CD4-positive, alpha-beta T cell (primary cell): Measurements from ENCODE around the gene CDKN2A. TPM values are rescaled to one million over a fixed set of nuclear protein-coding genes. Genes with fewer than 3 reads are reported as not detected.

ENCODE experiments used
- ATAC-seq: fragments of 200-7000 bp; cut with Tn5 transposase; one replicate; pipeline ENCODE4 v1.10.0; 2022; ENCODE audit warnings: mild to moderate bottlenecking; ENCODE audit not compliant: poor library complexity
- CTCF ChIA-PET: fragments of 350-600 bp; sonication (Branson Sonifier 250); formaldehyde crosslinking; loops from one replicate; lab custom pipeline; 2021; ENCODE audit warnings: antibody characterized with exemption, inconsistent platforms; lab: Charles Lee
- POLR2A ChIA-PET: fragments of 350-600 bp; sonication (Branson Sonifier 250); formaldehyde crosslinking; loops from one replicate; lab custom pipeline; 2021; ENCODE audit warnings: antibody characterized with exemption, inconsistent platforms; lab: Charles Lee
- DNase-seq, 14 experiments: peaks; one replicate each; pipeline ENCODE4 v3.0.0-alpha.2; 2013 to 2020; ENCODE audit warnings: mixed read lengths in 2 of 14
- H3K27ac ChIP-seq, 2 donors: one replicate each; pipeline versions ENCODE4 v1.5.1 to v1.7.0; 2013; ENCODE audit warnings: low read length in 2 of 2, low read depth in 1 of 2, mild to moderate bottlenecking in 1 of 2
- H3K27me3 ChIP-seq, 2 experiments: 1 replicate in 1 of 2; 2 replicates in 1 of 2; pipeline versions ENCODE4 v1.6.1 to v1.7.0; 2013; ENCODE audit warnings: low read length in 2 of 2, control low read depth in 1 of 2, mild to moderate bottlenecking in 1 of 2, moderate library complexity in 1 of 2; ENCODE audit not compliant: insufficient read depth in 2 of 2, control insufficient read depth in 1 of 2
- H3K36me3 ChIP-seq: one replicate; pipeline ENCODE4 v1.6.1; 2013; ENCODE audit warnings: low read length, control low read depth; ENCODE audit not compliant: insufficient read depth
- H3K4me1 ChIP-seq: one replicate; pipeline ENCODE4 v1.6.1; 2013; ENCODE audit warnings: low read length, control low read depth; ENCODE audit not compliant: insufficient read depth
- H3K4me3 ChIP-seq: one replicate; pipeline ENCODE4 v1.5.1; 2013; ENCODE audit warnings: mild to moderate bottlenecking, low read length, moderate library complexity
- H3K9me3 ChIP-seq, 2 experiments: 1 replicate in 1 of 2; 2 replicates in 1 of 2; pipeline versions ENCODE4 v1.6.1 to v1.7.0; 2013; ENCODE audit warnings: low read length in 2 of 2, mild to moderate bottlenecking in 2 of 2, control low read depth in 1 of 2, moderate library complexity in 1 of 2; ENCODE audit not compliant: control insufficient read depth in 1 of 2, insufficient read depth in 1 of 2
- H3K27ac Mint-ChIP-seq: one replicate; pipeline ENCODE4 v1.8.0; 2020; ENCODE audit warnings: mixed read lengths
- H3K27me3 Mint-ChIP-seq: one replicate; pipeline ENCODE4 v1.8.0; 2021; ENCODE audit warnings: mixed read lengths
- H3K36me3 Mint-ChIP-seq: one replicate; pipeline ENCODE4 v1.8.0; 2021; ENCODE audit warnings: low read depth, mixed read lengths
- H3K4me1 Mint-ChIP-seq: one replicate; pipeline ENCODE4 v1.8.0; 2021; ENCODE audit warnings: low read depth, mixed read lengths
- H3K4me3 Mint-ChIP-seq: one replicate; pipeline ENCODE4 v1.8.0; 2020; ENCODE audit warnings: mild to moderate bottlenecking, mixed read lengths
- H3K9me3 Mint-ChIP-seq: one replicate; pipeline ENCODE4 v1.8.0; 2020; ENCODE audit warnings: mixed read lengths
- CTCF ChIP-seq: fragments of 200-600 bp; IDR thresholded peaks from one replicate; pipeline ENCODE4 v1.8.0; 2022; ENCODE audit warnings: antibody characterized with exemption, mild to moderate bottlenecking
- intact Hi-C, 2 experiments: fragments of 100-400 bp; cut with DNase I in 1 of 2; cut with micrococcal nuclease in 1 of 2; formaldehyde crosslinking; loops; one replicate each; pipeline versions ENCODE4 v1.15.1 to v1.9.0; 2023 to 2025; cut with DNase I, micrococcal nuclease
- total RNA-seq, 174 experiments: library from RNA in 2 of 174; stranded (reverse) in 2 of 174; gene quantifications; one replicate each; pipeline ENCODE4 v1.2.3 and lab custom pipeline; 2021 to 2026

CDKN2A gene
- total RNA-seq, 2 experiments from 2014 or later: 0.71 to 0.89 TPM

- Mint-ChIP-seq H3K9me3 (peaks cover 25% of the 10 kb centered on the region), H3K4me1 (peaks cover 31% of the 10 kb centered on the region), H3K27me3 (peaks cover 98% of the 10 kb centered on the region), H3K4me3 (no peak overlapping the region), H3K27ac (no peak overlapping the region), H3K36me3 (peaks cover 10% of the 10 kb centered on the region)
- ATAC-seq: no peak
- intact Hi-C loops: loop anchor here in 1 of 2 experiments (5.0 kb wide), 1 partner anchor 36 kb away; no protein-coding TSS in a partner anchor
- H3K4me1 ChIP-seq: peaks cover 38% of the 10 kb centered on the region
- H3K4me3 ChIP-seq: no peak overlapping the region
- CTCF ChIA-PET: interaction anchor here (0.8 to 1.0 kb wide), 2 partner anchors 42 to 948 kb away, joined by 3 read pairs; no protein-coding TSS in a partner anchor
- TF ChIP-seq CTCF: no peak
- DNase-seq: no peak
- H3K9me3 ChIP-seq: peaks cover 47 to 63% of the 10 kb centered on the region in 2 experiments
- POLR2A ChIA-PET: no interaction called here
- H3K36me3 ChIP-seq: no peaks in the 10 kb centered on the region
- H3K27me3 ChIP-seq: peaks cover 79 to 93% of the 10 kb centered on the region in 2 experiments
- no peak overlapping the region for H3K27ac ChIP-seq
These were observed 27.9 kb downstream of the CDKN2A start for GRCh38 chr9:21966140-21966851.

- TF ChIP-seq CTCF: no peak
- Mint-ChIP-seq H3K36me3 (peaks cover 7% of the 10 kb centered on the region), H3K4me1 (peaks cover 28% of the 10 kb centered on the region), H3K4me3 (peak overlapping the region; percentile 59), H3K27me3 (peaks cover 97% of the 10 kb centered on the region), H3K9me3 (peaks cover 23% of the 10 kb centered on the region), H3K27ac (peak overlapping the region; percentile 53)
- Histone ChIP-seq H3K36me3 (no peaks in the 10 kb centered on the region), H3K27me3 (peaks cover 71 to 87% of the 10 kb centered on the region in 2 experiments), H3K4me1 (peaks cover 35% of the 10 kb centered on the region), H3K9me3 (peaks cover 44 to 55% of the 10 kb centered on the region in 2 experiments), H3K4me3 (peak overlapping the region; percentile 36), H3K27ac (no peak overlapping the region)
- intact Hi-C loops: loop anchor here in 1 of 2 experiments (5.0 kb wide), 1 partner anchor 37 kb away; no protein-coding TSS in a partner anchor
- ATAC-seq (peak; percentile 60), DNase-seq (peak in 7 of 14 experiments; percentile 17 to 72 (median 27))
- ChIA-PET CTCF (interaction anchor here (0.8 to 1.0 kb wide), 2 partner anchors 43 to 947 kb away, joined by 3 read pairs; no protein-coding TSS in a partner anchor), POLR2A (no interaction called here)
These were observed 28.7 kb downstream of the CDKN2A start for GRCh38 chr9:21965401-21965951.

- Mint-ChIP-seq H3K9me3 (peaks cover 22% of the 10 kb centered on the region), H3K36me3 (peaks cover 7% of the 10 kb centered on the region), H3K4me3 (peak overlapping the region; percentile 59), H3K27me3 (peaks cover 97% of the 10 kb centered on the region), H3K4me1 (peaks cover 28% of the 10 kb centered on the region), H3K27ac (peak overlapping the region; percentile 53)
- H3K9me3 ChIP-seq: peaks cover 39 to 50% of the 10 kb centered on the region in 2 experiments
- no peak overlapping the region for H3K27ac ChIP-seq
- peaks cover 66 to 82% of the 10 kb centered on the region in 2 experiments for H3K27me3 ChIP-seq
- H3K36me3 ChIP-seq: no peaks in the 10 kb centered on the region
- DNase-seq (peak in 11 of 14 experiments; percentile 12 to 88 (median 35)), ATAC-seq (peak; percentile 67)
- peak overlapping the region; percentile 36 for H3K4me3 ChIP-seq
- no peak for TF ChIP-seq CTCF
- POLR2A ChIA-PET: no interaction called here
- CTCF ChIA-PET: no interaction called here
- intact Hi-C loops: loop anchor here in 1 of 2 experiments (5.0 kb wide), 1 partner anchor 37 kb away; no protein-coding TSS in a partner anchor
- H3K4me1 ChIP-seq: peaks cover 35% of the 10 kb centered on the region
These were observed 29.2 kb downstream of the CDKN2A start for GRCh38 chr9:21964925-21965385.
